T-cell (primary cell): ENCODE measurements around the gene LRRIQ1. TPM values are rescaled to one million over a fixed set of nuclear protein-coding genes. Genes with fewer than 3 reads are reported as not detected.

Experiments
- total RNA-seq, 35 experiments: library from RNA in 6 of 35; stranded (reverse) in 6 of 35; fragments of 120-200 nt in 1 of 35; gene quantifications; one replicate each; pipeline versions ENCODE4 v1.2.1 to v1.2.4 and lab custom pipeline; 2013 to 2026

The LRRIQ1 gene
- total RNA-seq, 5 donors from 2014 or later (not counting 1 experiment from before 2014, with no cell fraction given) = not detected

Other genes with a start within 250 kb of the LRRIQ1 start
- under 1 TPM in 1 of 5 donors, not detected in 4; 0.12 TPM for gene SLC6A15, start 123.6 kb upstream of the LRRIQ1 start, total RNA-seq
- not detected for gene TSPAN19, start 74 bp upstream of the LRRIQ1 start, total RNA-seq
- not detected for gene ALX1, start 243.9 kb downstream of the LRRIQ1 start, total RNA-seq